Tibial nerve (tissue), 4 donors: ENCODE results near the gene ZNF154. TPM values are rescaled to one million over a fixed set of nuclear protein-coding genes. Genes with fewer than 3 reads are reported as not detected.

ENCODE experiments used
- DNase-seq, 2 donors: peaks; one replicate each; pipeline ENCODE4 v3.0.0-alpha.2; 2019; ENCODE audit warnings: low spot score in 2 of 2
- H3K27ac ChIP-seq, 4 donors: fragments of 200-600 bp; sonication (generic) in 3 of 4; one replicate each; pipeline ENCODE4 v1.5.1; 2017 to 2019; ENCODE audit warnings: mild to moderate bottlenecking in 1 of 4
- H3K27me3 ChIP-seq, 2 donors: fragments of 200-600 bp; sonication (generic) in 1 of 2; one replicate each; pipeline versions ENCODE4 v1.5.1 to v1.6.0; 2017 to 2019
- H3K36me3 ChIP-seq, 3 donors: fragments of 200-600 bp; sonication (generic); one replicate each; pipeline ENCODE4 v1.5.1; 2018 to 2019
- H3K4me1 ChIP-seq, 4 donors: fragments of 200-600 bp; sonication (generic) in 3 of 4; one replicate each; pipeline ENCODE4 v1.5.1; 2017 to 2019
- H3K4me3 ChIP-seq, 4 donors: fragments of 200-600 bp; sonication (generic) in 3 of 4; one replicate each; pipeline ENCODE4 v1.5.1; 2017 to 2019; ENCODE audit warnings: mild to moderate bottlenecking in 1 of 4, moderate library complexity in 1 of 4
- H3K9me3 ChIP-seq, 4 donors: fragments of 200-600 bp; sonication (generic) in 3 of 4; one replicate each; pipeline ENCODE4 v1.5.1; 2017 to 2019
- CTCF ChIP-seq, 5 experiments: fragments of 200-600 bp in 3 of 5; fragments of 450-650 bp in 2 of 5; sonication (generic) in 3 of 5; IDR thresholded peaks; one replicate each; pipeline ENCODE4 v1.5.1; 2016 to 2019; ENCODE audit warnings: antibody characterized with exemption in 5 of 5, mild to moderate bottlenecking in 3 of 5, moderate library complexity in 2 of 5
- EP300 ChIP-seq, 2 donors: sonication (generic); formaldehyde crosslinking; IDR thresholded peaks; one replicate each; pipeline ENCODE4 v1.6.1; 2017; ENCODE audit warnings: antibody characterized with exemption in 2 of 2, mild to moderate bottlenecking in 1 of 2
- POLR2A ChIP-seq, 2 donors: fragments of 450-650 bp; IDR thresholded peaks; one replicate each; pipeline ENCODE4 v1.6.1; 2017; ENCODE audit warnings: antibody characterized with exemption in 2 of 2, mild to moderate bottlenecking in 2 of 2, moderate library complexity in 2 of 2
- WGBS, 2 donors: methylation state at CpG; one replicate each; pipeline ENCODE4 v1.1.5; 2018; 5-methylcytosine and 5-hydroxymethylcytosine counted together
- total RNA-seq, 4 donors: library from RNA; depleted of rRNA; stranded (reverse); fragments of >200 nt; gene quantifications; one replicate each; pipeline ENCODE4 v1.1.0, GENCODE V29; 2016

ZNF154 gene
- total RNA-seq, 4 donors from 2014 or later: 0.21 to 2.0 (median 0.71) TPM

- TF ChIP-seq EP300 (IDR thresholded peaks at IDR 0.05) (no peak), POLR2A (IDR thresholded peaks at IDR 0.05) (no peak), CTCF (IDR thresholded peaks at IDR 0.05) (no peak)
- DNase-seq: no peak
- H3K27ac ChIP-seq: no peak overlapping the region
- H3K4me1 ChIP-seq: no peaks in the 10 kb centered on the region
- H3K4me3 ChIP-seq: no peak overlapping the region
- 75 to 87% methylated on average over 2 of the region's 2 CpGs for WGBS, 2 donors
- peaks cover 0 to 73% (median 0%) of the 10 kb centered on the region in 4 donors for H3K9me3 ChIP-seq
- H3K36me3 ChIP-seq: no peaks in the 10 kb centered on the region
- no peaks in the 10 kb centered on the region for H3K27me3 ChIP-seq
Measured at GRCh38 chr19:57653689-57654088, 55.3 kb downstream of the ZNF154 start.

- no peaks in the 10 kb centered on the region for H3K4me1 ChIP-seq
- H3K36me3 ChIP-seq: no peaks in the 10 kb centered on the region
- no peaks in the 10 kb centered on the region for H3K27me3 ChIP-seq
- peaks cover 0 to 88% (median 0%) of the 10 kb centered on the region in 4 donors for H3K9me3 ChIP-seq
- DNase-seq: no peak
- WGBS, 2 donors: 29 to 31% methylated on average over 6 of the region's 6 CpGs
- H3K27ac ChIP-seq: no peak overlapping the region
- no peak overlapping the region for H3K4me3 ChIP-seq
- TF ChIP-seq POLR2A (IDR thresholded peaks at IDR 0.05) (no peak), CTCF (IDR thresholded peaks at IDR 0.05) (no peak), EP300 (IDR thresholded peaks at IDR 0.05) (no peak)
Measured at GRCh38 chr19:57651654-57651996, 57.4 kb downstream of the ZNF154 start.

DNA sequence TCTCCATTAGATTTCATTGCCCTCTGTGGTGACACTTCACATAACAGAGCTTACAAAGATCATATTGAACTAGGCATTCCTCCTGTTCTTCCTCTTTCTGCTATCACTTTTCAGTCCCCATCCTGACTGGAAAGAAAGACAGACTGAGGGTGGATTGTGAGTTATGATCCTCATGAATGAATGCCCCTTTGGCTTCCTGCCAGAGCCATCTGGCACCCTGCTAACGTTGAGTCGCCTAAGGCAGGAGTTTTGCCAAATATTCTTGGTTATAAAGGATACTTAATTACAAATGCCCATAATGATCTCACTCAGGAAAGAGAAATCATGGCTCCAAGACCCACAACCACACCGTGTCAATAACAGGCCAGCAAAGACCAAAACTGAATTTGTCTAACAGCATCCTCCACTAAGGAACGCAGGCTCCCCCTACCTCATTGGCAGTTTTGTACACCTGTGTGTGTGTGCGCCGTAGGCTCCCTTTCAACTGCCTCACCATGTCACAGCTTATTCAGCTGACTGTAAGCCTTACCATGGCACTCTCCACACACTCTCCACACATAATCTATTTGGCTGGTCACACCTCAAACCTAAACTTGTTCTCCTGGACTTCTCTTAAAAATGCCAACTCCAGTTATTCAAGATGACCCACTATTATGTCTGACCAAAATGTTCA lies 60.5 kb downstream of the ZNF154 start:
- WGBS, 2 donors: 51 to 52% methylated on average over 6 of the region's 6 CpGs
- no peak for DNase-seq
- Histone ChIP-seq H3K27me3 (no peaks in the 10 kb centered on the region), H3K27ac (no peak overlapping the region), H3K36me3 (peaks cover 0 to 15% (median 0%) of the 10 kb centered on the region in 3 donors), H3K4me3 (no peak overlapping the region), H3K4me1 (no peaks in the 10 kb centered on the region), H3K9me3 (peaks cover 0 to 94% (median 11%) of the 10 kb centered on the region in 4 donors)
- TF ChIP-seq POLR2A (IDR thresholded peaks at IDR 0.05) (no peak), EP300 (IDR thresholded peaks at IDR 0.05) (no peak), CTCF (IDR thresholded peaks at IDR 0.05) (no peak)

Other genes starting within 250 kb of the ZNF154 start
- 10 to 100 TPM in 3 of 4 donors, 1 to 10 TPM in 1; 9.3 to 19.2 (median 13.6) TPM for gene ZNF772, start 231.6 kb downstream of the ZNF154 start, total RNA-seq
- gene ZNF419, start 221.5 kb downstream of the ZNF154 start, total RNA-seq: 10 to 100 TPM; 10.5 to 42.6 (median 16.2) TPM
- gene ZNF773, start 209.3 kb downstream of the ZNF154 start, total RNA-seq: 10 to 100 TPM in 3 of 4 donors, 1 to 10 TPM in 1; 2.6 to 31.8 (median 16.0) TPM
- 1 to 10 TPM; 4.9 to 5.7 (median 5.0) TPM for gene ZNF549, start 181.8 kb downstream of the ZNF154 start, total RNA-seq
- 10 to 100 TPM in 1 of 4 donors, 1 to 10 TPM in 3; 6.6 to 11.0 (median 8.0) TPM for gene ZNF550, start 149.3 kb downstream of the ZNF154 start, total RNA-seq
- gene ZNF416, start 130.3 kb downstream of the ZNF154 start, total RNA-seq: 1 to 10 TPM; 2.4 to 6.0 (median 2.6) TPM
- 1 to 10 TPM; 3.0 to 7.6 (median 5.0) TPM for gene ZIK1, start 125.1 kb downstream of the ZNF154 start, total RNA-seq
- gene ZNF530, start 109.3 kb downstream of the ZNF154 start, total RNA-seq: 1 to 10 TPM; 1.3 to 9.6 (median 3.0) TPM
- gene ZNF134, start 95.0 kb downstream of the ZNF154 start, total RNA-seq: 10 to 100 TPM; 15.0 to 43.7 (median 25.4) TPM
- 10 to 100 TPM in 3 of 4 donors, 1 to 10 TPM in 1; 5.9 to 18.6 (median 14.0) TPM for gene ZNF211, start 76.0 kb downstream of the ZNF154 start, total RNA-seq
- not detected for gene ZSCAN4, start 40.3 kb downstream of the ZNF154 start, total RNA-seq
- 10 to 100 TPM in 1 of 4 donors, 1 to 10 TPM in 3; 3.6 to 12.9 (median 7.2) TPM for gene ZNF551, start 27.2 kb downstream of the ZNF154 start, total RNA-seq
- gene ZNF671, start 18.4 kb upstream of the ZNF154 start, total RNA-seq: 1 to 10 TPM; 1.5 to 3.1 (median 2.5) TPM
- gene ZNF776, start 37.6 kb upstream of the ZNF154 start, total RNA-seq: 10 to 100 TPM; 10.8 to 18.4 (median 12.6) TPM
- gene ZNF586, start 60.5 kb upstream of the ZNF154 start, total RNA-seq: 10 to 100 TPM in 3 of 4 donors, 1 to 10 TPM in 1; 7.9 to 18.8 (median 13.4) TPM
- gene ZNF552, start 105.7 kb upstream of the ZNF154 start, total RNA-seq: 10 to 100 TPM in 2 of 4 donors, 1 to 10 TPM in 2; 4.2 to 19.5 (median 10.5) TPM
- 10 to 100 TPM in 2 of 4 donors, 1 to 10 TPM in 2; 8.5 to 14.9 (median 10.1) TPM for gene ZNF587B, start 121.1 kb upstream of the ZNF154 start, total RNA-seq
- 10 to 100 TPM; 21.0 to 34.8 (median 28.3) TPM for gene ZNF587, start 140.7 kb upstream of the ZNF154 start, total RNA-seq
- 10 to 100 TPM in 2 of 4 donors, 1 to 10 TPM in 2; 4.6 to 32.3 (median 8.2) TPM for gene ZNF814, start 179.8 kb upstream of the ZNF154 start, total RNA-seq
- gene ZNF417, start 207.4 kb upstream of the ZNF154 start, total RNA-seq: 10 to 100 TPM; 10.3 to 18.0 (median 14.4) TPM
- 1 to 10 TPM; 2.1 to 6.1 (median 3.3) TPM for gene ZNF418, start 226.2 kb upstream of the ZNF154 start, total RNA-seq
- gene ZNF256, start 238.5 kb upstream of the ZNF154 start, total RNA-seq: 1 to 10 TPM; 2.6 to 6.3 (median 3.6) TPM